IMR-90 (cell line): ENCODE data around the gene RHCE. TPM values are rescaled to one million over a fixed set of nuclear protein-coding genes. Genes with fewer than 3 reads are reported as not detected.

Experiments used
- ATAC-seq: fragments of 200-7000 bp; cut with Tn5 transposase; 2 replicates; pipeline ENCODE4 v1.9.1; 2020; ENCODE audit warnings: low read depth, mild to moderate bottlenecking, moderate library complexity
- BruUV-seq: library from RNA; stranded (reverse); fragments of 400-500 nt; replicated peaks from 2 replicates; lab custom pipeline; 2021; lab: Mats Ljungman, UMichigan
- CTCF ChIA-PET: fragments of 300-600 bp; formaldehyde crosslinking; extraction: SDS; loops from one replicate; lab custom pipeline; 2021; ENCODE audit warnings: antibody characterized with exemption; lab: Yijun Ruan, JAX
- POLR2A ChIA-PET: fragments of 300-600 bp; sonication (Branson Sonifier 250); formaldehyde crosslinking; loops from one replicate; lab custom pipeline; 2022; ENCODE audit warnings: antibody characterized with exemption; ENCODE audit not compliant: unreplicated experiment; lab: Charles Lee
- DNase-seq: peaks from one replicate; pipeline ENCODE4 v3.0.0; 2013
- H2AFZ ChIP-seq: replicated peaks from 2 replicates; pipeline ENCODE3; 2013; ENCODE audit warnings: low read length, mild to moderate bottlenecking; ENCODE audit not compliant: poor library complexity
- H2AK5ac ChIP-seq: 2 replicates; pipeline ENCODE4 v1.6.1; 2013; ENCODE audit warnings: low read depth, low read length, inconsistent platforms
- H2AK9ac ChIP-seq: replicated peaks from 2 replicates; pipeline ENCODE3; 2013; ENCODE audit warnings: mild to moderate bottlenecking, low read depth, low read length, moderate library complexity; ENCODE audit not compliant: poor library complexity
- H2BK120ac ChIP-seq: 2 replicates; pipeline ENCODE4 v1.6.1; 2013; ENCODE audit warnings: low read depth, low read length, inconsistent platforms
- H2BK15ac ChIP-seq: 3 replicates; pipeline ENCODE4 v1.6.1; 2013; ENCODE audit warnings: low read depth, low read length, inconsistent platforms
- H2BK20ac ChIP-seq: 2 replicates; pipeline ENCODE4 v1.6.1; 2013; ENCODE audit warnings: low read depth, mild to moderate bottlenecking, inconsistent platforms, low read length, moderate library complexity
- H2BK5ac ChIP-seq: 2 replicates; pipeline ENCODE4 v1.6.1; 2013; ENCODE audit warnings: mild to moderate bottlenecking, low read depth, low read length, inconsistent platforms; ENCODE audit not compliant: poor library complexity, severe bottlenecking
- H3K14ac ChIP-seq: replicated peaks from 2 replicates; pipeline ENCODE4 v1.6.1; 2013; ENCODE audit warnings: low read depth, low read length, inconsistent platforms
- H3K18ac ChIP-seq: 2 replicates; pipeline ENCODE4 v1.6.1; 2013; ENCODE audit warnings: low read depth, low read length, control low read depth
- H3K23ac ChIP-seq: 2 replicates; pipeline ENCODE4 v1.6.1; 2013; ENCODE audit warnings: low read depth, low read length, inconsistent platforms
- H3K27ac ChIP-seq: 2 replicates; pipeline ENCODE4 v1.5.1; 2013; ENCODE audit warnings: mild to moderate bottlenecking, control low read depth, low read length; ENCODE audit not compliant: insufficient read depth
- H3K27me3 ChIP-seq: 2 replicates; pipeline ENCODE4 v1.6.1; 2013; ENCODE audit warnings: low read length; ENCODE audit not compliant: control insufficient read depth, insufficient read depth
- H3K36me3 ChIP-seq: 2 replicates; pipeline ENCODE4 v1.6.1; 2013; ENCODE audit warnings: low read length, mixed read lengths; ENCODE audit not compliant: control insufficient read depth, insufficient read depth
- H3K4ac ChIP-seq: 2 replicates; pipeline ENCODE4 v1.6.1; 2013; ENCODE audit warnings: low read depth, low read length, inconsistent platforms
- H3K4me1 ChIP-seq: 2 replicates; pipeline ENCODE4 v1.6.1; 2013; ENCODE audit warnings: low read length, mixed read lengths; ENCODE audit not compliant: control insufficient read depth, insufficient read depth
- H3K4me2 ChIP-seq: 2 replicates; pipeline ENCODE4 v1.6.1; 2013; ENCODE audit warnings: low read depth, mild to moderate bottlenecking, control low read depth, low read length, moderate library complexity
- H3K4me3 ChIP-seq: 2 replicates; pipeline ENCODE4 v1.5.1; 2013; ENCODE audit warnings: low read depth, mild to moderate bottlenecking, control low read depth, low read length, moderate library complexity; ENCODE audit not compliant: insufficient read depth
- H3K56ac ChIP-seq: 2 replicates; pipeline ENCODE4 v1.6.1; 2013; ENCODE audit warnings: low read length, inconsistent platforms; ENCODE audit not compliant: insufficient read depth; ENCODE audit errors: extremely low read depth
- H3K79me1 ChIP-seq, 2 experiments: 2 replicates each; pipeline ENCODE4 v1.6.1; 2013; ENCODE audit warnings: low read length in 2 of 2, inconsistent platforms in 1 of 2, low read depth in 1 of 2
- H3K9ac ChIP-seq: 2 replicates; pipeline ENCODE4 v1.6.1; 2013; ENCODE audit warnings: low read depth, low read length, control low read depth
- H3K9me1 ChIP-seq: 2 replicates; pipeline ENCODE4 v1.6.1; 2013; ENCODE audit warnings: low read length, inconsistent platforms; ENCODE audit not compliant: insufficient read depth
- H3K9me3 ChIP-seq: 2 replicates; pipeline ENCODE4 v1.6.1; 2013; ENCODE audit warnings: low read length; ENCODE audit not compliant: control insufficient read depth, insufficient read depth
- H4K20me1 ChIP-seq: 2 replicates; pipeline ENCODE4 v1.6.1; 2013; ENCODE audit warnings: low read length, inconsistent platforms; ENCODE audit not compliant: insufficient read depth
- H4K5ac ChIP-seq: 2 replicates; pipeline ENCODE4 v1.6.1; 2013; ENCODE audit warnings: mild to moderate bottlenecking, low read depth, low read length, control low read depth
- H4K8ac ChIP-seq, 2 experiments: 2 replicates each; pipeline ENCODE4 v1.6.1; 2013; ENCODE audit warnings: low read depth in 2 of 2, low read length in 2 of 2, control low read depth in 1 of 2, inconsistent platforms in 1 of 2
- H4K91ac ChIP-seq: 2 replicates; pipeline ENCODE4 v1.6.1; 2013; ENCODE audit warnings: low read depth, low read length, inconsistent platforms; ENCODE audit not compliant: insufficient read depth
- BHLHE40 ChIP-seq: fragments of 150-350 bp; IDR thresholded peaks from 2 replicates; pipeline ENCODE4 v1.6.1; 2016; ENCODE audit warnings: mild to moderate bottlenecking, low read depth, low read length
- CEBPB ChIP-seq: IDR thresholded peaks from 2 replicates; pipeline ENCODE4 v1.6.1; 2012; ENCODE audit warnings: low read depth, low read length, improper control_type of control experiment
- CHD1 ChIP-seq: IDR thresholded peaks from 2 replicates; pipeline ENCODE4 v1.6.1; 2012; ENCODE audit warnings: low read depth, low read length, improper control_type of control experiment
- CTCF ChIP-seq: conservative IDR thresholded peaks from 2 replicates; pipeline ENCODE4 v1.5.1; 2012; ENCODE audit warnings: mild to moderate bottlenecking, low read depth, low read length, improper control_type of control experiment
- ELK1 ChIP-seq: fragments of 150-350 bp; IDR thresholded peaks from 2 replicates; pipeline ENCODE4 v1.6.1; 2016; ENCODE audit warnings: low read depth, mild to moderate bottlenecking, low read length, moderate library complexity, borderline replicate concordance
- FOS ChIP-seq: fragments of 150-350 bp; IDR thresholded peaks from 2 replicates; pipeline ENCODE4 v1.6.1; 2016; ENCODE audit warnings: low read depth, low read length
- MAFK ChIP-seq: IDR thresholded peaks from 2 replicates; pipeline ENCODE4 v1.6.1; 2012; ENCODE audit warnings: low read depth, low read length, improper control_type of control experiment
- MAZ ChIP-seq: IDR thresholded peaks from 2 replicates; pipeline ENCODE4 v1.6.1; 2012; ENCODE audit warnings: low read depth, mild to moderate bottlenecking, low read length, improper control_type of control experiment, moderate library complexity, borderline replicate concordance
- MXI1 ChIP-seq: IDR thresholded peaks from 2 replicates; pipeline ENCODE4 v1.6.1; 2012; ENCODE audit warnings: low read depth, mild to moderate bottlenecking, low read length, moderate library complexity, borderline replicate concordance
- NFE2L2 ChIP-seq: fragments of 150-350 bp; IDR thresholded peaks from 2 replicates; pipeline ENCODE4 v1.6.1; 2016; ENCODE audit warnings: low read depth, mild to moderate bottlenecking, low read length
- POLR2A ChIP-seq: IDR thresholded peaks from 2 replicates; pipeline ENCODE4 v1.6.1; 2012; ENCODE audit warnings: mild to moderate bottlenecking, low read depth, low read length
- RAD21 ChIP-seq: IDR thresholded peaks from 2 replicates; pipeline ENCODE4 v1.6.1; 2012; ENCODE audit warnings: low read length, improper control_type of control experiment
- RCOR1 ChIP-seq: IDR thresholded peaks from 2 replicates; pipeline ENCODE4 v1.6.1; 2012; ENCODE audit warnings: mild to moderate bottlenecking, low read length, improper control_type of control experiment; ENCODE audit not compliant: insufficient replicate concordance
- RFX5 ChIP-seq: IDR thresholded peaks from 2 replicates; pipeline ENCODE4 v1.8.0; 2012; ENCODE audit warnings: low read depth, mild to moderate bottlenecking, low read length, moderate library complexity
- SMC3 ChIP-seq: fragments of 150-350 bp; IDR thresholded peaks from 2 replicates; pipeline ENCODE4 v1.6.1; 2016; ENCODE audit warnings: low read depth, mild to moderate bottlenecking, antibody characterized with exemption, low read length, moderate library complexity
- WGBS, 2 experiments: methylation state at CpG; one replicate each; pipeline versions ENCODE4 v1.1.5 to v1.1.7; 2013; ENCODE audit warnings: missing lambda C conversion rate in 2 of 2; ENCODE audit not compliant: insufficient read length in 1 of 2; ENCODE audit errors: extremely low coverage in 2 of 2; 5-methylcytosine and 5-hydroxymethylcytosine counted together
- dilution Hi-C: fragments of 300-500 bp; cut with HindIII; formaldehyde crosslinking; loops from one replicate; pipeline ENCODE4 v1.14.3; 2018; ENCODE audit warnings: low sequenced_read_pairs; ENCODE audit not compliant: unreplicated experiment
- in situ Hi-C: fragments of 300-500 bp; cut with MboI; formaldehyde crosslinking; loops from 3 replicates; pipeline ENCODE4 v1.14.3; 2019; ENCODE audit warnings: low sequenced_read_pairs, inconsistent platforms, mixed read lengths
- intact Hi-C: fragments of 100-400 bp; cut with micrococcal nuclease; formaldehyde crosslinking; loops from 2 replicates; pipeline ENCODE4 v1.10.0; 2022
- polyA plus RNA-seq, 3 experiments: library from polyadenylated mRNA; depleted of rRNA; stranded (reverse); fragments of >200 nt; gene quantifications; 2 replicates each; pipeline ENCODE4 v1.2.3, GENCODE V29; 2012; ENCODE audit warnings: low replicate concordance in 1 of 3
- total RNA-seq: library from RNA; depleted of rRNA; stranded (reverse); fragments of >200 nt; gene quantifications from 2 replicates; pipeline ENCODE4 v1.2.3, GENCODE V29; 2012
- TF ChIP-seq, protein P1 (sequence below): fragments of 150-350 bp; IDR thresholded peaks from 2 replicates; pipeline ENCODE4 v1.6.1; 2017; ENCODE audit warnings: mild to moderate bottlenecking, antibody characterized with exemption, low read length, low read depth

Gene RHCE
- total and polyA plus RNA-seq, 2 of the 4 experiments (the other 2 are of a cell fraction): 0.54 to 0.62 TPM

GRCh38 chr1:25347556-25347955, 73.1 kb downstream of the RHCE start:
- POLR2A ChIA-PET: no interaction called here
- Histone ChIP-seq H3K4me1 (peaks cover 3% of the 10 kb centered on the region), H3K14ac (no peak overlapping the region), H3K9ac (no peak overlapping the region), H4K20me1 (peaks cover 21% of the 10 kb centered on the region), H3K79me1 (peaks cover 31 to 57% of the 10 kb centered on the region in 2 experiments), H2BK20ac (no peak overlapping the region), H2AK9ac (no peak overlapping the region), H3K9me1 (peaks cover 7% of the 10 kb centered on the region; the same call in 1 of the 2 replicates), H2BK15ac (no peak overlapping the region), H3K27ac (no peak overlapping the region), H3K9me3 (no peaks in the 10 kb centered on the region), H3K36me3 (peaks cover 21% of the 10 kb centered on the region), H2AK5ac (no peak overlapping the region), H2BK120ac (no peak overlapping the region), H4K91ac (no peak overlapping the region), H3K27me3 (no peaks in the 10 kb centered on the region), H3K23ac (peak overlapping the region; percentile 25; the same call in 1 of the 2 replicates), H3K4me3 (no peak overlapping the region), H4K8ac (no peak overlapping the region), H4K5ac (no peak overlapping the region), H2BK5ac (no peak overlapping the region), H3K4me2 (no peak overlapping the region), H3K56ac (no peak overlapping the region), H3K4ac (no peak overlapping the region), H2AFZ (no peak overlapping the region), H3K18ac (no peak overlapping the region)
- intact Hi-C loops (no loop called here), dilution Hi-C loops (no loop called here), in situ Hi-C loops (no loop called here)
- BruUV-seq: no TSS peak
- ATAC-seq: no peak
- DNase-seq: no peak
- no CpG with 5 or more reads among the region's 2 CpGs for WGBS, 2 experiments
- TF ChIP-seq, protein P1, sequence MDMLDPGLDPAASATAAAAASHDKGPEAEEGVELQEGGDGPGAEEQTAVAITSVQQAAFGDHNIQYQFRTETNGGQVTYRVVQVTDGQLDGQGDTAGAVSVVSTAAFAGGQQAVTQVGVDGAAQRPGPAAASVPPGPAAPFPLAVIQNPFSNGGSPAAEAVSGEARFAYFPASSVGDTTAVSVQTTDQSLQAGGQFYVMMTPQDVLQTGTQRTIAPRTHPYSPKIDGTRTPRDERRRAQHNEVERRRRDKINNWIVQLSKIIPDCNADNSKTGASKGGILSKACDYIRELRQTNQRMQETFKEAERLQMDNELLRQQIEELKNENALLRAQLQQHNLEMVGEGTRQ: no peak
- TF ChIP-seq SMC3 (no peak), CEBPB (no peak), MAFK (no peak), MXI1 (no peak), CTCF (no peak), POLR2A (no peak), BHLHE40 (no peak), RFX5 (no peak), MAZ (no peak), NFE2L2 (no peak), FOS (no peak), RCOR1 (no peak), CHD1 (no peak), RAD21 (no peak), ELK1 (no peak)
- CTCF ChIA-PET: interaction anchor here (0.6 kb wide), 1 partner anchor 108 kb away, joined by 3 read pairs; no protein-coding TSS in a partner anchor
